ENCODE data around the gene ASCL4.

Gene ASCL4

DNA sequence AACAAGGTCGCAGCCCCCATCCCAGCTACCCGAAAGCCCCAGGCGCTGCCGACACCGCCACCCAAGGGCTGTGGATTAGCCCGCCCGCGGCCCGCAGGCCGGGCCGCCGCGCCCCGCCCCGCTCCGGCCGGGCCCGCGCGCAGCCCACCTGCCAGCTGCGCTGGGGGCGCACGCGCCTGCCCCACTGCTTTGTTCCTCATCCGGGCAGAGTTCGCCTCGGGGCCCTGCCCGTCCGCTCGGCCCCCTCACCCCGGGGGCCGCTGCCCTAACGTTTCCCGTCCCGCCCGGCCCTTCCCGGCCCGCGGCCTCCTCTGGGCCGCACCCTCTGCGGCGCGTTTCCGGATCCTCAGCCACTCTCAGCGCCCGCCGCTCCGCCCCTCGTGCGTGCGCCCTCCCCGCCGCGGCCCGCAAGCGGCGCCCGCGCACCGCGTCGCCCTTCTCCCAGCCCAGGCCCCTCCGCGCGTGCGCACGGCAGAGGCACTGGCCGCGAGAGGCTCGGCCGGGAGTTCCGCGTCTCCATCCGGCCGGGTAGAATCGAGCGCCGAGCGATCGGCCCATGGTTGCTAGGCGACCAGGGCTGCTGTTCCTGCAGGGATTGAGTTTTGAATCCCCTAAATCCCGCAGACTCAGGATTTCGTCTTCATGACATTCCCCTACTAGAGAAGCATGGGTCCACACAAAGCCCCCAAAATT lies 13.5 kb upstream of the ASCL4 start, which contains the start of gene PRDM4:
Gene PRDM4, minus strand, starts transcription at position 329 of the 693 bp plus-strand sequence. CDS start 622 bp downstream, outside the sequence.
- Histone ChIP-seq H3K36me3 (ENCODE audit: insufficient read depth, low read length) (peaks cover 20% of the 10 kb centered on the region), H3K4me3 (ENCODE audit: low read length) (peak within 1 kb of the TSS; percentile 100), H2AFZ (ENCODE audit: low read depth, low read length) (peak within 1 kb of the TSS; percentile 100), H3K27me3 (ENCODE audit: insufficient read depth, low read length) (peaks cover 8% of the 10 kb centered on the region), H3K4me1 (ENCODE audit: insufficient read depth, low read length) (peaks cover 25% of the 10 kb centered on the region), H3K9me3 (ENCODE audit: low read length) (no peaks in the 10 kb centered on the region)

DNA sequence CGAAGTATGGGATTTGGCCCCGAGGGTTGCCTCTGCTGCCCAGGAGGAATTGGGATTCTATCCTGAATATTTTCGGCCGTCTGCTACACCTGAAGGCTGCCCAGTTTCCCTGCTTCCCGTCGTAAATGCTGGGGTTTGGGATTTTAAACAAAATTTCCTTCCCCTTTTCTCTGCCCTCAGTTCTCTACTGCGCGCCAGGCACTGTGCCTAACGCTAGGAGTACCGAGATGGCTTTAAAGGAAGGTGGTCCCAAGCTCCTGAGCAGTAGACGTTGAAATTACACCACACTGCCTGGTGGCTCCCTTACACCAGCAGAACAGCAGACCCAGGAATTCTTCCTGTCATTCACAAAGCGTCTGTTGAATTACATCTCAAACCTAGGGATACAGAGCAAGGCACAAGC lies 13.0 kb upstream of the ASCL4 start:
- H3K4me3 ChIP-seq (ENCODE audit: low read length), result peak overlapping the region; percentile 100
- peak overlapping the region; percentile 100 for H2AFZ ChIP-seq (ENCODE audit: low read depth, low read length)
- H3K36me3 ChIP-seq (ENCODE audit: insufficient read depth, low read length), result peaks cover 15% of the 10 kb centered on the region
- H3K9me3 ChIP-seq (ENCODE audit: low read length), result no peaks in the 10 kb centered on the region
- peaks cover 13% of the 10 kb centered on the region for H3K27me3 ChIP-seq (ENCODE audit: insufficient read depth, low read length)
- H3K4me1 ChIP-seq (ENCODE audit: insufficient read depth, low read length), result peaks cover 25% of the 10 kb centered on the region

DNA sequence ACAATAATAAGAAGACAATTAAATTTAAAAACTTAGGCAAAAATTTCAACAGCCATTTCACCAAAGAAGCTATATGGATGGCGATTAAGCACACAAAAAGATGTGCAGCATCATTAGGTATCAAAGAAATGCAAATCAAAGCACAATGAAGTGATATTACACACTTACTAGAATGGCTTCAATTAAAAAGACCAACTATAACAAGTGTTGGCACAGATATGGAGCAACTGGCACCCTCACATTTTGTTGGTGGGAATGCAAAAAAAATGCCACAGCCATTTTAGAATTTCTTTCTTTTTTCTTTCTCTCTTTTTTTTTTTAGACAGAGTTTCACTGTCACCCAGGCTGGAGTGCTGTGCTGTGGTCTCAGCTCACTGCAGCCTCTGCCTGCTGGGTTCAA lies 11.6 kb upstream of the ASCL4 start:
- H3K27me3 ChIP-seq (ENCODE audit: insufficient read depth, low read length), result peaks cover 24% of the 10 kb centered on the region
- H2AFZ ChIP-seq (ENCODE audit: low read depth, low read length), result no peak overlapping the region
- no peak overlapping the region for H3K4me3 ChIP-seq (ENCODE audit: low read length)

DNA sequence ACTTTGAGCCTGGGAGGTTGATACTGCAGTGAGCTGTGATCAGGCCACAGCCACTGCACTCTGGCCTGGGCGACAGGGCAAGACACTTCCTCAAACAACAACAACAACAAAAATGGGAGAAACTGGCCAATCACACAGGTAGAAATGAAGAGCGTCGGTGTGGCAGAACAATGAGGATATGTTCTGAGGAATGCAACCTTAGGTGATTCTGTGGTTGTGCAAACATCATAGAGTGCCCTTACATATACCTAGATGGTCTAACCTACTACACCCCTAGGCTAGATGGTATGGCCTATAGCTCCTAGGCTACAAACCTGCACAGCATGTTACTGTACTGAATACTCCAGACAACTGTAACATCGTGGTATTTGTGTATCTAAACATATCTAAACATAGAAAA lies 9.9 kb upstream of the ASCL4 start:
- Histone ChIP-seq H3K36me3 (ENCODE audit: insufficient read depth, low read length) (no peaks in the 10 kb centered on the region), H3K27me3 (ENCODE audit: insufficient read depth, low read length) (peaks cover 27% of the 10 kb centered on the region), H3K9me3 (ENCODE audit: low read length) (no peaks in the 10 kb centered on the region), H2AFZ (ENCODE audit: low read depth, low read length) (no peak overlapping the region), H3K4me1 (ENCODE audit: insufficient read depth, low read length) (peaks cover 11% of the 10 kb centered on the region), H3K4me3 (ENCODE audit: low read length) (no peak overlapping the region)

More for the DNA sequence above, 11.6 kb upstream of the ASCL4 start:
- peaks cover 1% of the 10 kb centered on the region for H3K36me3 ChIP-seq (ENCODE audit: insufficient read depth, low read length)
- H3K9me3 ChIP-seq (ENCODE audit: low read length), result no peaks in the 10 kb centered on the region
- peaks cover 23% of the 10 kb centered on the region for H3K4me1 ChIP-seq (ENCODE audit: insufficient read depth, low read length)

DNA sequence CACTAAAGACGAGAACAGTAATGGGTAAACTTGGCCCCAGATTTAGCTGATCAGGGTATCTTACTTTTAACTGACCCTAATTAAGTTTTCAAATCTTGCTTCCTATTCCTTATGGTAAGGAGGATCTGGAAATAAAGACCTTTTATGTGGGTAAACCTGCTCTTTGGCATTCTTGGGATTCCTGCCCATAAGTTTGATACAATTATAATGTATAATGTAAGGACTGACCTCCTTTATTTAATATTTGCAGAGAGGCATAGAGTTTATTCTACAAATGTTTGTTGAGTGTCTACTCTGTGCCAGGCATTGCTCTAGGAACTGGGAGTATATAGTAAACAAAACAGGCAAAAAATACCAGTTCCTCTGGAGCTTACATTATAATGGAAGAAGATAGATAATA lies 9.2 kb upstream of the ASCL4 start:
- H3K36me3 ChIP-seq (ENCODE audit: insufficient read depth, low read length), result no peaks in the 10 kb centered on the region
- no peak overlapping the region for H3K4me3 ChIP-seq (ENCODE audit: low read length)
- peaks cover 6% of the 10 kb centered on the region for H3K4me1 ChIP-seq (ENCODE audit: insufficient read depth, low read length)
- H3K9me3 ChIP-seq (ENCODE audit: low read length), result no peaks in the 10 kb centered on the region
- H3K27me3 ChIP-seq (ENCODE audit: insufficient read depth, low read length), result peaks cover 27% of the 10 kb centered on the region
- no peak overlapping the region for H2AFZ ChIP-seq (ENCODE audit: low read depth, low read length)

DNA sequence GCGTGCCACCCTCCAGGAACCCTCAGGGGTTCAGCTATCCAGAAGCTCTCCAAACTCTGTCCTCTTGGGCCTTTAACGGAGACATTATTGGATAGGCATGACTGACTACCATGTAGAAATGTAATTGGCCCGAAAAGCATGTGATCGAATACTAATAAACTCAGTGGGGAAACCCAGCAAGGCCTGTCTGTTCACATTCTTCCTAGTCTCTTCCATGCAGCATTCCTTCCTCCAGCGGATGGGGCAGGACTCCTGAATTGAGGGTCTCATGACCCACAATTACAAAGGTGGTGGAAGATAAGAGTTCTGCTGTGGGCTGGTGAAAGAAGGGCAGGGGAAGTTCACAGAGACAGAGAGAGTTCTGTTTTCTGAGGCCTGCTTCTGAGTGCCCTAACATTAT lies 7.0 kb upstream of the ASCL4 start:
- Histone ChIP-seq H3K4me3 (ENCODE audit: low read length) (no peak overlapping the region), H3K27me3 (ENCODE audit: insufficient read depth, low read length) (peaks cover 34% of the 10 kb centered on the region), H3K4me1 (ENCODE audit: insufficient read depth, low read length) (no peaks in the 10 kb centered on the region), H2AFZ (ENCODE audit: low read depth, low read length) (no peak overlapping the region), H3K36me3 (ENCODE audit: insufficient read depth, low read length) (no peaks in the 10 kb centered on the region), H3K9me3 (ENCODE audit: low read length) (no peaks in the 10 kb centered on the region)

DNA sequence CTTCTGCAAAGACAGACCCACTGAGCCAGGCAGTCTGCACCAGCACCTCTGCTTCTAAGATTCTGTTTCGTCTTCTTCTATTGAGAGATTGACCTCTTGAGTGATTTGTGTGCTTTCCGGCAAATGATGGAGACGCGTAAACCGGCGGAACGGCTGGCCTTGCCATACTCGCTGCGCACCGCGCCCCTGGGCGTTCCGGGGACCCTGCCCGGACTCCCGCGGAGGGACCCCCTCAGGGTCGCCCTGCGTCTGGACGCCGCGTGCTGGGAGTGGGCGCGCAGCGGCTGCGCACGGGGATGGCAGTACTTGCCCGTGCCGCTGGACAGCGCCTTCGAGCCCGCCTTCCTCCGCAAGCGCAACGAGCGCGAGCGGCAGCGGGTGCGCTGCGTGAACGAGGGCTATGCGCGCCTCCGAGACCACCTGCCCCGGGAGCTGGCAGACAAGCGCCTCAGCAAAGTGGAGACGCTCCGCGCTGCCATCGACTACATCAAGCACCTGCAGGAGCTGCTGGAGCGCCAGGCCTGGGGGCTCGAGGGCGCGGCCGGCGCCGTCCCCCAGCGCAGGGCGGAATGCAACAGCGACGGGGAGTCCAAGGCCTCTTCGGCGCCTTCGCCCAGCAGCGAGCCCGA lies 703 bp downstream of the ASCL4 start:
- H2AFZ ChIP-seq (ENCODE audit: low read depth, low read length), result peak overlapping the region; percentile 41
- peaks cover 69% of the 10 kb centered on the region for H3K27me3 ChIP-seq (ENCODE audit: insufficient read depth, low read length)
- H3K9me3 ChIP-seq (ENCODE audit: low read length), result peaks cover 2% of the 10 kb centered on the region
- no peaks in the 10 kb centered on the region for H3K36me3 ChIP-seq (ENCODE audit: insufficient read depth, low read length)
- no peaks in the 10 kb centered on the region for H3K4me1 ChIP-seq (ENCODE audit: insufficient read depth, low read length)
- H3K4me3 ChIP-seq (ENCODE audit: low read length), result peak overlapping the region; percentile 28

DNA sequence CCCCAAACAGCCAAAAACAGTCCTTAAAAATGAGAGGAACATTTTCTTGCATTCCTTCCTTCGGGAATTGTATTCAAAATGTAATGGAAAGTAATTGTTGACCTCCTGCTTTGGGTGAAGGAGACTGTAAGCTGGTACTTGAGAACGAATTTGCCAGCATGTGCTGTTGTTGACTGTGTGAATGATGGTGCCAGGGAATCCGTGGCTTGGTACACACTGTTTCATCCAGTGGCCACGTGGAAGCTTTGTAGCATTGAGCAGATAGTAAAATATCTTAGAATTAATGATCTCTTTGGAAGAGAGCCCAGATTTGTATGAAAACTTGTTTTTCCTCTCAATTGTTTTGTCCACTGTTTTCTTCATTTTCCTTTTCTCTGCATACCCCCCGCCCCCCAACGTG lies 1.7 kb downstream of the ASCL4 start:
- H3K9me3 ChIP-seq (ENCODE audit: low read length), result peaks cover 2% of the 10 kb centered on the region
- H3K36me3 ChIP-seq (ENCODE audit: insufficient read depth, low read length), result no peaks in the 10 kb centered on the region
- H3K4me1 ChIP-seq (ENCODE audit: insufficient read depth, low read length), result no peaks in the 10 kb centered on the region
- no peak overlapping the region for H3K4me3 ChIP-seq (ENCODE audit: low read length)
- H2AFZ ChIP-seq (ENCODE audit: low read depth, low read length), result no peak overlapping the region
- H3K27me3 ChIP-seq (ENCODE audit: insufficient read depth, low read length), result peaks cover 67% of the 10 kb centered on the region

DNA sequence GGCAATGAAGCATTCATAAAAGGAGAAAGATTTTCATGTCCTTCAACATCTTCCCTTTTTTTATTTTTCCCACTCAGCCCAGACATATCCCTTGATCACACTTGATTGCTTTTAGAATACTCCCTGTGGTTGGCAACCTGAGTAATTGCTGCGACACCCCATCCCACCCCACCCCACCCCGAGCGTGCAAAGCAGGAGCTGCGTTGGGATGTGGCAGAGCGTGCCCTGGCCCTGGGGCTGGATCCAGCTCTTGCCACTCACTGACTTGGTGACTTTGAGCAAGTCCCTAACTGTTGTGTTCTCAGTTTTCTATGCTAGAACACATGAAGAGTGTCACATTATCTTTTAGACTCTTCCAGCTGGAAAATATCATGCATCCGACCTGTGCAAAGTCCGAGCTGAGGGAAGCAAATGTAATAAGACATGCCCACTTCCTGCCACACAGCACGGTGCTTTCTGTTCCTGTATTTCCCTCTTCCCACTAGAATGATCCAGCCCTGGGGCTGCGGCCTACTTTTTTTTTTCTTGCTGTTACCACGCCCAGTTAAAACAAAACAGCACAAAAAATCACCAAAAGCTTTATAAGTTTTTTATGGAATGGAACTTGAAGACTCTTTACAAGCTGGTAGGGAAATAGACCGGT lies 4.0 kb downstream of the ASCL4 start:
- Histone ChIP-seq H3K9me3 (ENCODE audit: low read length) (peaks cover 2% of the 10 kb centered on the region), H3K4me1 (ENCODE audit: insufficient read depth, low read length) (no peaks in the 10 kb centered on the region), H3K4me3 (ENCODE audit: low read length) (no peak overlapping the region), H3K27me3 (ENCODE audit: insufficient read depth, low read length) (peaks cover 66% of the 10 kb centered on the region), H3K36me3 (ENCODE audit: insufficient read depth, low read length) (no peaks in the 10 kb centered on the region), H2AFZ (ENCODE audit: low read depth, low read length) (no peak overlapping the region)

DNA sequence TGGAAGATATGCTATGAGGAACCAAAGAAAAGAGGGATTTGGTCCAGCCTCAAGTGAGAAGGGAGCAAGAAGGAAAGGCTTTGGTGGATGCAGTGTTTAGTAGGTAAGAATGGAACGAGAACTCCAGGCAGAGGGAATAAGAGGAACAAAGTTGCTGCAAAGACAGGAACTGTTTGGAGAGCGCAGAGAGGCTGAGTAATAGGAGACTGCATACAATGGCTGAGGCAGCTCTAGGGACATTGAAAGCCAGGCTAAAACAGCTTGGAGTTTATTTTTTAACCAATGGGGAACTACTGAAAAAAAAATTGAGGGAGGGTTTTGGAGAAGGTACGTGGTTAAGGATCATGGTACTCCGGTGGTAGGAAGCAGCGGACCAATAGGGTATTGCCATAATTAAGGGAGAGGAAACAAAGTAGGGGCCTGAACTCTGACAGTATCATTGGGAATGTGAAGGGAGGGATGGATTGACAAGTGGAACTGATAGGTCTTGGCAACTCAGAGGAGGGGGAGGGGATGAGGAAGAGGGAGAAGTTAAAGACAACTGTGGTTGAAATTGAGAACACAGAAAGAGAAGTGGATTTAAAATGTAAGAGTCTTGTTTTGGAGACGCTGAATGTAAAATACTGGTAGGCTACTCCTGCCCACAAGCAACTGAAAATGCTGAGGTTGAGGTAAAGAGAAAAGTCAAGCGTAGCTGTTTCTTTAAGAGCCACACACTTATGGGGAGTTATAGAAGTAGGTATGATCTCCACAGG lies 4.8 kb downstream of the ASCL4 start:
- H3K27me3 ChIP-seq (ENCODE audit: insufficient read depth, low read length), result peaks cover 60% of the 10 kb centered on the region
- H3K9me3 ChIP-seq (ENCODE audit: low read length), result peaks cover 2% of the 10 kb centered on the region
- no peaks in the 10 kb centered on the region for H3K4me1 ChIP-seq (ENCODE audit: insufficient read depth, low read length)
- no peak overlapping the region for H3K4me3 ChIP-seq (ENCODE audit: low read length)
- no peaks in the 10 kb centered on the region for H3K36me3 ChIP-seq (ENCODE audit: insufficient read depth, low read length)
- H2AFZ ChIP-seq (ENCODE audit: low read depth, low read length), result no peak overlapping the region

DNA sequence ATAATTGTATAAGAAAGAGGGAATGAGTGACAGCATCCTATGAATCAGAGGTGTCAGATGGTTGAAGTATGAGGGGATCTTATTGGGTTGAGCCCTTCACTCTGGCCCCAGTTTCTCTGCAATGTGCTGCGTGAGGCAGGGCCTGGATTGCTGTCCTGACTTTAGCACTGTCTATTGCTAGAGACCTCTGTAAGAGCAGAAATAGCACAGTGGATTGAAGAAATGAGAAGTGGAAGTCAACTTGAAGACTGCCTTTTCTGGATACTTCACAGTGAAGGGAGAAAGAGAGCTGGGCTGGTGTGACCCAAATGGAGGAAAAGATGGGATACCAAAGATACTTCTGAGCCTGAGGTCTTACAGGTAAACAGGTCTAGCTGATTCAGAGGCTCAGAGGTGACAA lies 5.8 kb downstream of the ASCL4 start:
- H2AFZ ChIP-seq (ENCODE audit: low read depth, low read length), result no peak overlapping the region
- no peak overlapping the region for H3K4me3 ChIP-seq (ENCODE audit: low read length)
- H3K36me3 ChIP-seq (ENCODE audit: insufficient read depth, low read length), result no peaks in the 10 kb centered on the region
- no peaks in the 10 kb centered on the region for H3K4me1 ChIP-seq (ENCODE audit: insufficient read depth, low read length)
- H3K27me3 ChIP-seq (ENCODE audit: insufficient read depth, low read length), result peaks cover 51% of the 10 kb centered on the region
- H3K9me3 ChIP-seq (ENCODE audit: low read length), result no peaks in the 10 kb centered on the region

DNA sequence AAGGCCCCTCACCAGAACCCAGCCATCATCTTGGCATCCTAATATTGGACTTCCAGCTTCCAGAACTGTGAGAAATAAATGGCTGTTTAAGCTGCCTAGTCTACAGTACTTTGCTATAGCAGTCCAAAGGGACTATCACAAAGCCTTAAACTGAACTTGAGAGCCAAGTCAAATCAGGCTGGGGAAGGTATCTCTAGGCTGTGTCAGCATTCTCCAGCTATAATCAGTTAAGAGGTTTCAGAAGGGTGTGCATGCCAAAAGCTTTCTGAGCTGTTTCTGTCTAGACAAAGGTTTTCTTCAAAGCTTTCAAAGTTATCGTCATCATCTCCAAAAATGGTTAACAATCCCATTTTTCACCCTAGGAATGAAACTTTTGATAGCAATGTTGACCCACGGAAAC lies 7.6 kb downstream of the ASCL4 start:
- no peaks in the 10 kb centered on the region for H3K36me3 ChIP-seq (ENCODE audit: insufficient read depth, low read length)
- H3K27me3 ChIP-seq (ENCODE audit: insufficient read depth, low read length), result peaks cover 34% of the 10 kb centered on the region
- no peaks in the 10 kb centered on the region for H3K9me3 ChIP-seq (ENCODE audit: low read length)
- no peak overlapping the region for H3K4me3 ChIP-seq (ENCODE audit: low read length)
- H2AFZ ChIP-seq (ENCODE audit: low read depth, low read length), result no peak overlapping the region
- no peaks in the 10 kb centered on the region for H3K4me1 ChIP-seq (ENCODE audit: insufficient read depth, low read length)

All from neuron (in vitro differentiated cells).